H9 (cell line): ENCODE measurements around the gene TMSB4Y. TPM values are rescaled to one million over a fixed set of nuclear protein-coding genes. Genes with fewer than 3 reads are reported as not detected.

Experiments
- DNase-seq: peaks from one replicate; pipeline ENCODE4 v3.0.0-alpha.2; 2017
- H2AFZ ChIP-seq: one replicate; pipeline ENCODE4 v1.6.1; 2013; ENCODE audit warnings: mild to moderate bottlenecking, low read length, control low read depth, moderate library complexity
- H2AK5ac ChIP-seq: 2 replicates; pipeline ENCODE4 v1.6.1; 2013; ENCODE audit warnings: low read length, control low read depth, mixed read lengths; ENCODE audit not compliant: insufficient read length
- H2BK120ac ChIP-seq: one replicate; pipeline ENCODE4 v1.6.1; 2013; ENCODE audit warnings: low read depth, mild to moderate bottlenecking, low read length, control low read depth, inconsistent platforms; ENCODE audit not compliant: poor library complexity, severe bottlenecking
- H2BK12ac ChIP-seq: 2 replicates; pipeline ENCODE4 v1.6.1; 2013; ENCODE audit warnings: low read length, control low read depth, mixed read lengths, low read depth; ENCODE audit not compliant: insufficient read length
- H2BK15ac ChIP-seq: 2 replicates; pipeline ENCODE4 v1.6.1; 2013; ENCODE audit warnings: low read depth, low read length, control low read depth
- H2BK20ac ChIP-seq: one replicate; pipeline ENCODE4 v1.6.1; 2013; ENCODE audit warnings: low read depth, mild to moderate bottlenecking, low read length, control low read depth, inconsistent platforms; ENCODE audit not compliant: poor library complexity, severe bottlenecking
- H2BK5ac ChIP-seq: 2 replicates; pipeline ENCODE4 v1.6.1; 2013; ENCODE audit warnings: low read length, control low read depth, mixed read lengths; ENCODE audit not compliant: insufficient read length
- H3K14ac ChIP-seq: 2 replicates; pipeline ENCODE4 v1.6.1; 2013; ENCODE audit warnings: low read length, control low read depth; ENCODE audit not compliant: insufficient read depth
- H3K18ac ChIP-seq: 2 replicates; pipeline ENCODE4 v1.6.1; 2013; ENCODE audit warnings: low read depth, mild to moderate bottlenecking, mixed read lengths, low read length, control low read depth; ENCODE audit not compliant: insufficient read length
- H3K23ac ChIP-seq: 2 replicates; pipeline ENCODE4 v1.6.1; 2013; ENCODE audit warnings: low read length, control low read depth, mixed read lengths, low read depth; ENCODE audit not compliant: insufficient read length
- H3K23me2 ChIP-seq: 2 replicates; pipeline ENCODE4 v1.6.1; 2013; ENCODE audit warnings: low read depth, mild to moderate bottlenecking, mixed read lengths, low read length, control low read depth; ENCODE audit not compliant: insufficient read length, poor library complexity, severe bottlenecking
- H3K27ac ChIP-seq: 2 replicates; pipeline ENCODE4 v1.5.1; 2013; ENCODE audit warnings: low read length, control low read depth, mixed read lengths, low read depth; ENCODE audit not compliant: insufficient read length
- H3K27me3 ChIP-seq: 2 replicates; pipeline ENCODE4 v1.6.1; 2013; ENCODE audit warnings: low read length, control low read depth, inconsistent platforms; ENCODE audit not compliant: insufficient read depth
- H3K4ac ChIP-seq: 2 replicates; pipeline ENCODE4 v1.6.1; 2013; ENCODE audit warnings: low read depth, mild to moderate bottlenecking, control low read depth, inconsistent platforms, low read length, moderate library complexity
- H3K4me1 ChIP-seq: 2 replicates; pipeline ENCODE4 v1.6.1; 2013; ENCODE audit warnings: low read length, control low read depth, inconsistent platforms; ENCODE audit not compliant: insufficient read depth
- H3K4me2 ChIP-seq: 2 replicates; pipeline ENCODE4 v1.6.1; 2013; ENCODE audit warnings: low read length, control low read depth, mixed read lengths; ENCODE audit not compliant: insufficient read length, insufficient read depth
- H3K56ac ChIP-seq: 2 replicates; pipeline ENCODE4 v1.6.1; 2013; ENCODE audit warnings: low read depth, mild to moderate bottlenecking, mixed read lengths, low read length, control low read depth; ENCODE audit not compliant: insufficient read length
- H3K79me1 ChIP-seq: 2 replicates; pipeline ENCODE4 v1.6.1; 2013; ENCODE audit warnings: low read depth, mild to moderate bottlenecking, moderate library complexity, low read length, control low read depth, inconsistent platforms; ENCODE audit not compliant: insufficient read depth, poor library complexity, severe bottlenecking
- H3K79me2 ChIP-seq: 2 replicates; pipeline ENCODE4 v1.6.1; 2013; ENCODE audit warnings: low read length, control low read depth, inconsistent platforms; ENCODE audit not compliant: insufficient read depth
- H3K9ac ChIP-seq: 2 replicates; pipeline ENCODE4 v1.6.1; 2013; ENCODE audit warnings: low read length, control low read depth, mixed read lengths; ENCODE audit not compliant: insufficient read length; ENCODE audit errors: extremely low read depth
- H3K9me3 ChIP-seq: one replicate; pipeline ENCODE4 v1.6.1; 2013; ENCODE audit warnings: low read depth, low read length, inconsistent platforms; ENCODE audit not compliant: control insufficient read depth
- H3T11ph ChIP-seq: one replicate; pipeline ENCODE4 v1.6.1; 2013; ENCODE audit warnings: mild to moderate bottlenecking, low read length, control low read depth, inconsistent platforms
- H4K20me1 ChIP-seq: one replicate; pipeline ENCODE4 v1.6.1; 2013; ENCODE audit not compliant: control insufficient read depth, insufficient read length, insufficient read depth
- H4K5ac ChIP-seq: 2 replicates; pipeline ENCODE4 v1.6.1; 2013; ENCODE audit warnings: low read depth, mild to moderate bottlenecking, mixed read lengths, low read length, control low read depth; ENCODE audit not compliant: insufficient read length
- H4K8ac ChIP-seq: replicated peaks from 2 replicates; pipeline ENCODE4 v1.6.1; 2013; ENCODE audit warnings: low read length, control low read depth, mixed read lengths, low read depth; ENCODE audit not compliant: insufficient read length
- H4K91ac ChIP-seq: 2 replicates; pipeline ENCODE4 v1.6.1; 2013; ENCODE audit warnings: low read depth, mild to moderate bottlenecking, moderate library complexity, mixed read lengths, low read length, control low read depth; ENCODE audit not compliant: insufficient read length
- H3K27ac Mint-ChIP-seq, 3 experiments: 2 replicates in 2 of 3; 3 replicates in 1 of 3; pipeline ENCODE4 v1.8.0; 2020 to 2021; ENCODE audit warnings: mixed read lengths in 3 of 3, mild to moderate bottlenecking in 1 of 3, moderate library complexity in 1 of 3
- H3K27me3 Mint-ChIP-seq: 2 replicates; pipeline ENCODE4 v1.8.0; 2021; ENCODE audit warnings: low read depth, mild to moderate bottlenecking, moderate library complexity, mixed read lengths
- H3K36me3 Mint-ChIP-seq, 3 experiments: 2 replicates in 2 of 3; 3 replicates in 1 of 3; pipeline ENCODE4 v1.8.0; 2020 to 2021; ENCODE audit warnings: low read depth in 3 of 3, mixed read lengths in 3 of 3; ENCODE audit not compliant: insufficient read depth in 1 of 3
- H3K4me1 Mint-ChIP-seq, 2 experiments: 2 replicates each; pipeline ENCODE4 v1.8.0; 2020; ENCODE audit warnings: mixed read lengths in 2 of 2
- H3K4me3 Mint-ChIP-seq, 2 experiments: 2 replicates in 1 of 2; 3 replicates in 1 of 2; pipeline ENCODE4 v1.8.0; 2020 to 2021; ENCODE audit warnings: mild to moderate bottlenecking in 2 of 2, mixed read lengths in 2 of 2, moderate library complexity in 1 of 2
- H3K9me3 Mint-ChIP-seq, 2 experiments: 2 replicates in 1 of 2; 3 replicates in 1 of 2; pipeline ENCODE4 v1.8.0; 2020; ENCODE audit warnings: mild to moderate bottlenecking in 2 of 2, mixed read lengths in 2 of 2, moderate library complexity in 1 of 2
- WGBS: extraction: QIAGEN DNeasy Blood & Tissue Kit; methylation state at CpG from one replicate; pipeline ENCODE4 v1.1.7; 2013; ENCODE audit warnings: missing lambda C conversion rate, low lambda C conversion rate, mixed read lengths; ENCODE audit not compliant: insufficient read length; ENCODE audit errors: extremely low coverage; 5-methylcytosine and 5-hydroxymethylcytosine counted together
- total RNA-seq: library from RNA; stranded (reverse); gene quantifications from 2 replicates; pipeline ENCODE4 v1.2.1, GENCODE V29; 2021
- TF ChIP-seq, protein P1 (sequence below): fragments of 200-600 bp; sonication (generic); conservative IDR thresholded peaks from 3 replicates; pipeline ENCODE4 v1.8.0; 2021; ENCODE audit warnings: antibody characterized with exemption, mild to moderate bottlenecking

Gene TMSB4Y
- total RNA-seq, 1 experiment from 2014 or later: not detected

DNA sequence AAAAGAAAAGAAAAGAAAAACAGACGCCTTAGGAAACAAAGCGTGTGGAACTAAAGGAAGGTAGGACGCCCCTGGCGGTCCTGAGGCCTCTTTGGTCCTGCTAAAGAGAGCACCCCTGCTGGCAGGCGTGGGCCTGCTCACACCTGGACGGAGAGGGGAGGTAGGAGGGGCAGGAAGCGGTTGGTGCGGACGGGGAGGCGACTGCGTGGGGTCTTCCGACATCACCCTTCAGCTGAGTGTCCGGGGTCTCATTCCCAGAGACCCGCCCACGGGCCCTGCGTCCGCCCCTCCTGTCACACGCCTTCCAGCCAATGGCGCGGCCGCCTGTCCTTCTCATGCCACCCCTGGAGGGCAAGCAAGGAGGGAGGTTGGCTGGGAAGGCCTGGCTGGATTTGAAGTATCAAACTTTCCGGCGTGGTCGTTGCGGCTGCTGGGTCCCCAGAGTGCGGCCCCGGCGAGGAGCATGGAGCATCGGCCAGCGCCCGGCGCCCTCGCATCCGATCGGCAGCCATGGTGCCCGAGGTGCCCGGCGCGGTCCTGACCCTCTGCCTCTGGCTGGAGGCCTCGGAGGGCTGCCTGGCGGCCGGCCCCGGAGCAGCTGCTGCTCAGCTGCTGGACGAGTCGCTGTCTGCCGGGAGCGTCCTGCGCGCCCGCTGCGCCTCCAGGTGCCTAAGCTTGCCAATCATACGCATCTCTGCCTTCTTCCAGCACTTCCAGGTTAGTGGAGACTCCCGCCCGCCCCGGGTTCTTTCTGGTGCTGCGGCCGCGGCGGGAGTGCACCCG, 47.8 kb downstream of the TMSB4Y start:
- H4K8ac ChIP-seq: no peak overlapping the region
- H2AFZ ChIP-seq: no peak overlapping the region
- H3K4me1 ChIP-seq: no peaks in the 10 kb centered on the region
- no peak overlapping the region for H3K9ac ChIP-seq
- no peaks in the 10 kb centered on the region for H3K79me2 ChIP-seq
- no peak overlapping the region for H4K5ac ChIP-seq
- no peak overlapping the region for H3T11ph ChIP-seq
- TF ChIP-seq, protein P1, sequence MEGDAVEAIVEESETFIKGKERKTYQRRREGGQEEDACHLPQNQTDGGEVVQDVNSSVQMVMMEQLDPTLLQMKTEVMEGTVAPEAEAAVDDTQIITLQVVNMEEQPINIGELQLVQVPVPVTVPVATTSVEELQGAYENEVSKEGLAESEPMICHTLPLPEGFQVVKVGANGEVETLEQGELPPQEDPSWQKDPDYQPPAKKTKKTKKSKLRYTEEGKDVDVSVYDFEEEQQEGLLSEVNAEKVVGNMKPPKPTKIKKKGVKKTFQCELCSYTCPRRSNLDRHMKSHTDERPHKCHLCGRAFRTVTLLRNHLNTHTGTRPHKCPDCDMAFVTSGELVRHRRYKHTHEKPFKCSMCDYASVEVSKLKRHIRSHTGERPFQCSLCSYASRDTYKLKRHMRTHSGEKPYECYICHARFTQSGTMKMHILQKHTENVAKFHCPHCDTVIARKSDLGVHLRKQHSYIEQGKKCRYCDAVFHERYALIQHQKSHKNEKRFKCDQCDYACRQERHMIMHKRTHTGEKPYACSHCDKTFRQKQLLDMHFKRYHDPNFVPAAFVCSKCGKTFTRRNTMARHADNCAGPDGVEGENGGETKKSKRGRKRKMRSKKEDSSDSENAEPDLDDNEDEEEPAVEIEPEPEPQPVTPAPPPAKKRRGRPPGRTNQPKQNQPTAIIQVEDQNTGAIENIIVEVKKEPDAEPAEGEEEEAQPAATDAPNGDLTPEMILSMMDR: no peak
- H3K23ac ChIP-seq: no peak overlapping the region
- no peaks in the 10 kb centered on the region for H4K20me1 ChIP-seq
- no peaks in the 10 kb centered on the region for H3K27me3 Mint-ChIP-seq
- no peak overlapping the region for H4K91ac ChIP-seq
- H3K18ac ChIP-seq: no peak overlapping the region
- no peak overlapping the region for H3K14ac ChIP-seq
- H2BK5ac ChIP-seq: no peak overlapping the region
- H3K27me3 ChIP-seq: no peaks in the 10 kb centered on the region
- no peak overlapping the region for H2BK15ac ChIP-seq
- H2BK20ac ChIP-seq: no peak overlapping the region
- no peak overlapping the region for H3K4me2 ChIP-seq
- no peak overlapping the region for H3K4ac ChIP-seq
- no peaks in the 10 kb centered on the region for H3K23me2 ChIP-seq
- no peak overlapping the region for H3K56ac ChIP-seq
- H2AK5ac ChIP-seq: no peak overlapping the region
- no peaks in the 10 kb centered on the region for H3K9me3 Mint-ChIP-seq
- no peaks in the 10 kb centered on the region for H3K79me1 ChIP-seq
- DNase-seq: no peak
- H2BK120ac ChIP-seq: no peak overlapping the region
- no peaks in the 10 kb centered on the region for H3K36me3 Mint-ChIP-seq
- H3K9me3 ChIP-seq: no peaks in the 10 kb centered on the region
- H3K4me1 Mint-ChIP-seq: no peaks in the 10 kb centered on the region
- H2BK12ac ChIP-seq: no peak overlapping the region
- no CpG with 5 or more reads among the region's 60 CpGs for WGBS
- H3K4me3 Mint-ChIP-seq: no peak overlapping the region
- no peak overlapping the region for H3K27ac ChIP-seq
- no peak overlapping the region for H3K27ac Mint-ChIP-seq
